HG03521 (cell line): Measurements from ENCODE around the gene SCMH1.
"Not testable (repeated sequence)": the region's sequence is repeated elsewhere in the genome, so short reads cannot be mapped to it uniquely, and the experiment has no call there.

Experiments
- ATAC-seq: cut with Tn5 transposase; IDR thresholded peaks from one replicate; pipeline ENCODE4 v1.9.1; 2021; ENCODE audit warnings: mild to moderate bottlenecking, moderate library complexity; ENCODE audit not compliant: unreplicated experiment

SCMH1 gene

GRCh38 chr1:41158147-41158875 is 83.8 kb downstream of the SCMH1 start:
- no peak for ATAC-seq

DNA sequence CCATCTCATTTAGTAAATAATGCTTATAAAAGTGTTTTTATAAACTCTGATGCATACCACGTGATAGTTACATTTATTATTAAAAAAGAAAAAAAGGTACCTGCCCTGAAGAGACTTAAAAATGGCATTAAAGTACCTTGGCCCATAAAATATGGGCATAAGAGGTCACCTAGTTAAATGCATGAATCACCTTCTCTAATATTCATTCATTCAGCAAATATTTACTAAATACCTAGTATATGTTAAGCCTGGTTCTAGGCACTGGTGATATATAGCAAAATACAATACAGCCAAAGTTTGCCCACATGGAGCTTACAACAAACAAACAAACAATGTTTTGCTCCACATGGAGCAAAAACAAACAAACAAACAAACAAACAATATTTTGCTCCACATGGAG is 87.0 kb downstream of the SCMH1 start:
- ATAC-seq: no peak

DNA sequence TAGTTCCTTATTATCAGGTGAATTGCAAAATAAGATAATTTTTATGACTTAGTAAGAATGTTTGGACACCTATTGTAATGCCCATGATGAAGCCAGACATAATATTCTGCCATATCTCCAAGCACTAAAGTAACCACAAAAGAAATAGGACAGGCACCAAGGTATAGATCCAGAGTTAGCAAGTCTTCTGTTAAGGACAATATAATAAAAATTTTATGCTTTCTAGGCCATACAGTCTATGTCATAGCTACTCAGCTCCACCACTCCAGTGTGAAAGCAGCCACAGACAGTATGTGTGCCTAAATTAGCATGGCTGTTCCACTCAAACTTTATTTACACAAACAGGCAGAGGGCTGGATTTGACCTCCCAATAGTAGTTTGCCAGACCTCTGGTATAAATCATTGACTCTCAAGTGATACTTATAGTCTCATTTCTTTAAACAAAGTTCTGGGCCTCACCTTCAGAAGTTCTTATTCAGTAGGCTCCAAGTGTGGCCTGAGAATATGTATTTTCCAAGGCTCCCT is 88.3 kb downstream of the SCMH1 start:
- ATAC-seq: no peak

- no peak for ATAC-seq
Measured at GRCh38 chr1:41152622-41153044, 89.5 kb downstream of the SCMH1 start.

DNA sequence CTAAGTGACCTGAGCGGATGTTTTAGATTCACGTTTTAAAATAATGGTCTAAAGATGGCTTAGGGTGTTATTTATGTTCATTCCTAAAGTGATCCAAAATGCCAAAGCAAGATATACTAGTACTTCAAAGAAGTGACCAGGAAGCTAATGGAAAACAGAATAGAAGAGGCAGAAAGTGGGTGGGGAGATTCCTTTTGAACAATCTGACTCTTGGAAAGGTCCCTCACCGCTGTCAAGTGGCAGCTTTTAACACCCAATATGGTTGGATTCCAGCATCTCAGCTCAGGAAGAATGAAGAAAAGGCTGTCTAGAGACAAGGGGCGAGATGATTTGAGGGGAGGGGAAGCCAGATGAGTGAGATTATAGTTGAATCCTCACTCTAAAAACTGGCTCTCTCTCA is 90.3 kb downstream of the SCMH1 start:
- ATAC-seq: no peak

DNA sequence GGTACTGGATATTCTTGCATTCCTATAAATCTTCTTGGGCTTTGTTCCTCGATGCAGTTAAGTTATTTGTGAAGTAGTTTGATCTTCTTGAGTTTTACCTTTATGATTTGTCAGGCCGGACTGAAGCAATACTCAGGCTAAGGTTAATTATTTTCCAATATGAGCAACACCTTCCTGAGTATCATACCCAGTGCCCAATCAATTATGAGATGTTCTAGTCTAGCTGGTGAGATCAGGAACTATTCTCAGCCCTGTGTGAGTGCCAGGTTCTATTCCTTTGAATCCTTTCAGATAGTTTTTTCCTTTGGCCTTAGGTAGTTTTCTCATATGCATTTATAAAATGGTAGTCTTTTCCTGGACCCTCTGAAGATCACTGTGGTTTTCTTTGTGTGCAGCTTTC is 92.5 kb downstream of the SCMH1 start:
- ATAC-seq: no peak

DNA sequence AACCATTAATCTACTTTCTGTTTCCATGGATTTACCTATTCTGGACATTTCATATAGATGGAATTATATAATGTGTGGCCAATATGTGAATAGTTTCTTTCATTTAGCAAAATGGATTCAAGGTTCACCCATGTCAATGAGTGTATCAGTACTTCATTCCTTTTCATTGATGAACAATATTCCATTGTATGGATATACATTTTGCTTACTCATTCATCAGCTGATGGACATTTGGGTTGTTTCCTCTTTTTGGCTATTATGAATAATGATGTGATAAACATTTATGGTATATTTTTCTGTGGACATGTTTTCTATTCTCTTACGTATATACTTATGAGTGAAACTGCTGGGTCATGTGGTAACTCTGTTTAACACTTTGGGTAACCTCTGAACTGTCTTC is 97.8 kb downstream of the SCMH1 start:
- ATAC-seq: no peak

DNA sequence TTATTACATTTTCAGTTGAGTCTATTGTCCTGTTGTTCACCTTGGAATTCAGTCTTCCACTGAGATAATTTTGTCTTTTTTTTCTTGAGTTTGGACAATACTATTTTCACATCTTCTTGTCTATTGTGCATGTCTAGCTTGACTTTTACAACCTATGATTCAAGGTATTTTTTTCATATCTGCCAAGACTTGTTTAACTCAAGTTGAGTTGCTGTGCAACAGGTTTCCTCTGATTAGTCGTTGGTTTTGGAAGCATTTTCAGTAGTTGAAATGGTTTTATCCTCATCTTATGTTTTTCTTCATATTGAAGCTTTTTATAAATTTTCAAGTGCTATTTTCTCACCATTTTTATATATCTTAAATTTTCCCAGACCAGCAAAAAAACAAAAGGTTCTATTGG is 103.6 kb downstream of the SCMH1 start:
- ATAC-seq: no peak

- ATAC-seq: no peak
Measured at GRCh38 chr1:41135196-41135947, 106.7 kb downstream of the SCMH1 start.

DNA sequence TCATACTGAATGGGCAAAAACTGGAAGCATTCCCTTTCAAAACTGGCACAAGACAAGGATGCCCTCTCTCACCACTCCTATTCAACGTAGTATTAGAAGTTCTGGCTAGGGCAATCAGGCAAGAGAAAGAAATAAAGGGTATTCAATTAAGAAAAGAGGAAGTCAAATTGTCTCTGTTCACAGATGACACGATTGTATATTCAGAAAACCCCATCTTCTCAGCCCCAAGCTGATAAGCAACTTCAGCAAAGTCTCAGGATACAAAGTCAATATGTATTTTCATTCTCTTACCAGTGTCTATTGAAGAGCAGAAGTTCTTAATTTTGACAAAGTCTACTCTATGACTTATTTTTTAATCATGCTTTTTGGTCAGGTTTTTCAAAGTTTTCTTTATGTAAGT is 107.8 kb downstream of the SCMH1 start:
- ATAC-seq: not testable (repeated sequence)

DNA sequence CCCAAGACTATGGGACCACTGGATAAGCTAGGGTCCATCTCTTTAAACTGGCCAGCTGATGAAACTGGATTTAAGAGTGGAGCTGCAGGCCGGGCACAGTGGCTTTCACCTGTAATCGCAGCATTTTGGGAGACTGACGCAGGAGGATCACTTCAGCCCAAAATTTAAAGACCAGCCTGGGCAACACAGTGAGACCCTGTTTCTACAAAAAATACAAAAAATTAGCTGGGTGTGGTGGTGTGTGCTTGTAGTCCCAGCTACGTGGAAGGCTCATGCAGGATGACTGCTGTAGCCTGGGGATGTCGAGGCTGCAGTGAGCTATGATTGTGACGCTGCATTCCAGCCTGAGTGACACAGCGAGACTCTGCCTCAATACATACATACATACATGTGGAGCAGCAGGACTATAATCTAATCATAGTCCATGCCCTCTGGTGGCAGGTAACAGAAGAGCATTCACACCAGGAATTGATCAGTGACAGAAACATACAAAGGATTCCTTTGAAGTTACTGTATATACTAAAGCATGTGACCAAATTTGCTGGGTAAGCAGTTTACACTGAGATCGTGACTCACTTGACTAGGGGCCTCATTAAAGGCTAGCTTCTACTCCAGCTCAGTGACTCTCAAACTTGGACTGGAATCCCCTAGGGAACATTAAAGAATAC is 119.1 kb downstream of the SCMH1 start:
- no peak for ATAC-seq

DNA sequence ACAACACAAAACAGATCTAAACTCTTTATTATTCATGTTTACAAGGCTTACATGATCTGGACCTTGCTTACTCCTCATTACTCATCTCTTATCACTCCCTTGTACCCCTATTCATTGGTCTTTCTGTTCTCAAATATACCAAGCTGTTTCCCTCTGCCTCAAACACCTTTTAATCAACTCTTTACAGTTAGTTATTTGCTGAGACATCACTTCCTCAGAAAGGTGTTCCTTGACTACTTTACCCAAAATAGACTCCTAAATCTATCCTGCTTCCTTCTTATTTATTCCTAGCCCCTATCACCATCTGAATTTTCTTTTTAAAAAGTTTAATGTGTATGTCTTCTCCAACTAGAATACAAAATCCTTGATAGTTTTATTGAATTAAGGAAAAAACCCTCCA is 120.0 kb downstream of the SCMH1 start:
- no peak for ATAC-seq

- ATAC-seq: no peak
Measured at GRCh38 chr1:41118645-41119044, 123.5 kb downstream of the SCMH1 start.

DNA sequence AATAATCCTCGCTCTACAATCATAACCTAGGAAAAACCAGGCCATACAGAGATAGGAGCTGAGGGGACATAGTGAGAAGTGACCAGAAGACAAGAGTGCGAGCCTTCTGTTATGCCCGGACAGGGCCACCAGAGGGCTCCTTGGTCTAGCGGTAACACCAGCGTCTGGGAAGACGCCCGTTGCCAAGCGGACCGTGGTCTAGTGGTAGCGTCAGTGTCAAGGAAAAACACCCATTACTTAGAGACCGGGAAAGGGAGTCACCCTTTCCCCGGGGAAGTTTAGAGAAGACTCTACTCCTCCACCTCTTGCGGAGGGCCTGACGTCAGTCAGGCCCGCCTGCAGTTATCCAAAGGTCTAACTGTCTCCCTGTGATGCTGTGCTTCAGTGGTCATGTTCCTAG is 124.9 kb downstream of the SCMH1 start:
- ATAC-seq: not testable (repeated sequence)

- ATAC-seq: no peak
Measured at GRCh38 chr1:41110736-41111135, 131.4 kb downstream of the SCMH1 start.

DNA sequence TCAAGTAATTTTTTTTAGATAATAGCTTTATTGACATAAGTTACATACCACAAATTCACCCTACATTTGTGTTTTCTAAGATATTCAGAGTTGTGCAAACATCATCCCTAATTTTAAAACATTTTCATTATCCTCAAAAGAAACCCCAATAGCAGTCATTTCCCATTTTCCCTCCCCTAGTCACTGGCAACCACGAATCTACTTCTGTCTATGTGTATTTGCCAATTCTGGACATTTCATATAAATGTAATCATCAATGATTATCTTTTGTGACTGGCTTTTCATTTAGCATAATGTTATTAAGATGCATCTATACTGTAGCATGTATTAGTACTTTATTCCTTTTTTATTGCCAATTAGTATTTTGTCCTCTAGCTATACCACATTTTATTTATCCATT is 131.8 kb downstream of the SCMH1 start:
- no peak for ATAC-seq

DNA sequence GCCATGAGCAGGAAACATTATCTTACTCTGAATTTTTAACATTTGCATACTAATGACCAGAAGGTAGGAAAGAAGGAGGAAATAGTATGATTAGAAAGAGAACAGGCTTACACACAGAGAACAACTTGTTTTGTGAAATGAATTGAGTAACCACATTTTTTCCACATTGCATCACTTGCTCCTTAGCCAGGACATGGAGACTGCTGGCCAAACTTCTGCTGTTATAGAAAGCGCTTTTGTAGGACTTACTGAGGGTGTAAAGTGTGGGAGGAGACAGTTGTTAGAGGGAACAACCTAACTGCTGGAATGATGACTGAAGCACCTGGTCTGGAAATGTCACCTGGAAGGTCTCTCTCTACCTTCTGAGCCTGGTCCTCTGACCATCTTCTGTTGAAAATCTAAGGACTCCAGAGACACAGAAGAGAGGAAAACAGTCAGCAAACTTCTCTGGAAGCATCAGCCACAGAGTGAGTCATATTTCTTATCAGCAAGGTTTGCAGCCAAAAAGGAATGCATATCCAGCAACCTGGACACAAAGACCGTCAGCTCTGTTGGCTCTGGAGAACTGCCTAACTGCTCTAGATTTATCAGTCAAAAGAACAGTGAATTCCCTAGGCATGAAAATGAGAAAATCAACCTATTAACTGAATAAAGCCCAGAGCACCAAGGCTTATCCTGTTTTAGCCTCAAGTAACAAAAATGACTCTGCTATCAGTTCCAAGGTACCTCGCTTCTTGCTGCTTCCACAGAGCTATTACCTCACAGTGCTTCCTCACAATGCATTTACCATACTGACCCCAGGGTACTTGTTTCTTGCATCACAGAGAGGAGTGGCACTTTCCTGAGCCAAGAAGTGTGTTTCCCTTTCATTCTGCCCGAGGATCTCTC is 132.6 kb downstream of the SCMH1 start:
- ATAC-seq: no peak

GRCh38 chr1:41108696-41109275 is 133.3 kb downstream of the SCMH1 start:
- no peak for ATAC-seq

- ATAC-seq: no peak
Measured at GRCh38 chr1:41103766-41104165, 138.3 kb downstream of the SCMH1 start.

GRCh38 chr1:41102653-41103052 is 139.5 kb downstream of the SCMH1 start:
- no peak for ATAC-seq
